Loucy (cell line): ENCODE data around the gene TXNRD1.

ENCODE experiments used
- CTCF ChIP-seq: fragments of 200-600 bp; sonication (generic); conservative IDR thresholded peaks from 2 replicates; pipeline ENCODE4 v1.5.1; 2014; ENCODE audit warnings: mild to moderate bottlenecking, antibody characterized with exemption, low read length
- EZH2phosphoT487 ChIP-seq: fragments of 200-600 bp; IDR thresholded peaks from 2 replicates; pipeline ENCODE4 v1.6.1; 2018; ENCODE audit warnings: antibody characterized with exemption, mild to moderate bottlenecking, moderate library complexity, borderline replicate concordance

GRCh38 chr12:104171785-104172569, 43.6 kb upstream of the TXNRD1 start:
- TF ChIP-seq CTCF (no peak), EZH2phosphoT487 (no peak)
